PC-9 (cell line): ENCODE measurements around the gene AKAP12. TPM values are rescaled to one million over a fixed set of nuclear protein-coding genes. Genes with fewer than 3 reads are reported as not detected.

Source experiments
- Bru-seq: library from RNA; stranded (reverse); fragments of 400-500 nt; gene quantifications from one replicate; lab custom pipeline; 2021; lab: Mats Ljungman, UMichigan
- BruChase-seq, 2 experiments: library from RNA; stranded (reverse); fragments of 400-500 nt; gene quantifications; one replicate each; lab custom pipeline; 2021; lab: Mats Ljungman, UMichigan
- BruUV-seq: library from RNA; stranded (reverse); fragments of 400-500 nt; replicated peaks from 2 replicates; lab custom pipeline; 2021; lab: Mats Ljungman, UMichigan
- CTCF ChIA-PET: fragments of 300-600 bp; sonication (Branson Sonifier 250); formaldehyde crosslinking; loops from one replicate; lab custom pipeline; 2022; ENCODE audit warnings: antibody characterized with exemption; lab: Charles Lee
- POLR2A ChIA-PET: fragments of 300-600 bp; sonication (Branson Sonifier 250); formaldehyde crosslinking; loops from one replicate; lab custom pipeline; 2022; ENCODE audit warnings: antibody characterized with exemption; ENCODE audit not compliant: unreplicated experiment; lab: Charles Lee
- DNase-seq, 2 experiments: peaks; one replicate each; pipeline versions ENCODE4 v3.0.0 to v3.0.0-alpha.2; 2015 to 2022; ENCODE audit warnings: mixed read lengths in 1 of 2
- H2AFZ ChIP-seq: fragments of 200-600 bp; sonication (generic); 2 replicates; pipeline ENCODE4 v1.8.1; 2017; ENCODE audit warnings: antibody characterized with exemption
- H3F3A ChIP-seq: fragments of 200-600 bp; sonication (generic); 2 replicates; pipeline ENCODE4 v1.8.1; 2017; ENCODE audit warnings: antibody characterized with exemption, mild to moderate bottlenecking, low read depth; ENCODE audit not compliant: insufficient read depth
- H3K27ac ChIP-seq: fragments of 200-600 bp; sonication (generic); 2 replicates; pipeline ENCODE4 v1.6.1; 2016; ENCODE audit warnings: mixed run types
- H3K27me3 ChIP-seq: fragments of 200-600 bp; sonication (generic); 2 replicates; pipeline ENCODE4 v1.6.1; 2016; ENCODE audit warnings: low read depth, mixed run types; ENCODE audit not compliant: insufficient read depth
- H3K36me3 ChIP-seq: fragments of 200-600 bp; sonication (generic); 2 replicates; pipeline ENCODE4 v1.6.1; 2016; ENCODE audit warnings: low read depth, mixed run types
- H3K4me1 ChIP-seq: fragments of 200-600 bp; sonication (generic); replicated peaks from 2 replicates; pipeline ENCODE4 v1.6.1; 2016; ENCODE audit warnings: mixed run types; ENCODE audit not compliant: insufficient read depth
- H3K4me2 ChIP-seq: fragments of 200-600 bp; sonication (generic); 2 replicates; pipeline ENCODE4 v1.6.1; 2017; ENCODE audit warnings: mixed run types
- H3K4me3 ChIP-seq: fragments of 200-600 bp; sonication (generic); 2 replicates; pipeline ENCODE4 v1.6.1; 2016; ENCODE audit warnings: mixed run types
- H3K79me2 ChIP-seq: fragments of 200-600 bp; sonication (generic); 2 replicates; pipeline ENCODE4 v1.6.1; 2017; ENCODE audit warnings: low read depth, mixed run types
- H3K9me2 ChIP-seq: fragments of 200-600 bp; sonication (generic); 2 replicates; pipeline ENCODE4 v1.8.1; 2017; ENCODE audit warnings: mild to moderate bottlenecking; ENCODE audit not compliant: insufficient read depth
- H3K9me3 ChIP-seq: fragments of 200-600 bp; sonication (generic); 2 replicates; pipeline ENCODE4 v1.8.1; 2016; ENCODE audit warnings: low read depth; ENCODE audit not compliant: insufficient read depth
- H4K20me1 ChIP-seq: fragments of 200-600 bp; sonication (generic); 2 replicates; pipeline ENCODE4 v1.8.1; 2017; ENCODE audit not compliant: insufficient read depth
- EZH2 ChIP-seq: fragments of 200-600 bp; sonication (generic); IDR thresholded peaks from 2 replicates; pipeline ENCODE4 v1.8.0; 2017; ENCODE audit warnings: antibody characterized with exemption, low read depth
- intact Hi-C: fragments of 100-400 bp; cut with micrococcal nuclease; formaldehyde crosslinking; loops from one replicate; pipeline ENCODE4 v1.10.0; 2022; ENCODE audit not compliant: unreplicated experiment
- long read RNA-seq: library from polyadenylated mRNA; stranded (forward); transcript quantifications from one replicate; pipeline ENCODE4 v2.0.0, GENCODE V29; 2022
- total RNA-seq: library from RNA; stranded (reverse); gene quantifications from 2 replicates; pipeline ENCODE4 v1.2.3, GENCODE V29; 2021
- TF ChIP-seq, protein P1 (sequence below): fragments of 200-600 bp; sonication (generic); conservative IDR thresholded peaks from 2 replicates; pipeline ENCODE4 v1.6.1; 2017; ENCODE audit warnings: mixed run types, antibody characterized with exemption, mild to moderate bottlenecking, moderate library complexity

AKAP12 gene, protein sequence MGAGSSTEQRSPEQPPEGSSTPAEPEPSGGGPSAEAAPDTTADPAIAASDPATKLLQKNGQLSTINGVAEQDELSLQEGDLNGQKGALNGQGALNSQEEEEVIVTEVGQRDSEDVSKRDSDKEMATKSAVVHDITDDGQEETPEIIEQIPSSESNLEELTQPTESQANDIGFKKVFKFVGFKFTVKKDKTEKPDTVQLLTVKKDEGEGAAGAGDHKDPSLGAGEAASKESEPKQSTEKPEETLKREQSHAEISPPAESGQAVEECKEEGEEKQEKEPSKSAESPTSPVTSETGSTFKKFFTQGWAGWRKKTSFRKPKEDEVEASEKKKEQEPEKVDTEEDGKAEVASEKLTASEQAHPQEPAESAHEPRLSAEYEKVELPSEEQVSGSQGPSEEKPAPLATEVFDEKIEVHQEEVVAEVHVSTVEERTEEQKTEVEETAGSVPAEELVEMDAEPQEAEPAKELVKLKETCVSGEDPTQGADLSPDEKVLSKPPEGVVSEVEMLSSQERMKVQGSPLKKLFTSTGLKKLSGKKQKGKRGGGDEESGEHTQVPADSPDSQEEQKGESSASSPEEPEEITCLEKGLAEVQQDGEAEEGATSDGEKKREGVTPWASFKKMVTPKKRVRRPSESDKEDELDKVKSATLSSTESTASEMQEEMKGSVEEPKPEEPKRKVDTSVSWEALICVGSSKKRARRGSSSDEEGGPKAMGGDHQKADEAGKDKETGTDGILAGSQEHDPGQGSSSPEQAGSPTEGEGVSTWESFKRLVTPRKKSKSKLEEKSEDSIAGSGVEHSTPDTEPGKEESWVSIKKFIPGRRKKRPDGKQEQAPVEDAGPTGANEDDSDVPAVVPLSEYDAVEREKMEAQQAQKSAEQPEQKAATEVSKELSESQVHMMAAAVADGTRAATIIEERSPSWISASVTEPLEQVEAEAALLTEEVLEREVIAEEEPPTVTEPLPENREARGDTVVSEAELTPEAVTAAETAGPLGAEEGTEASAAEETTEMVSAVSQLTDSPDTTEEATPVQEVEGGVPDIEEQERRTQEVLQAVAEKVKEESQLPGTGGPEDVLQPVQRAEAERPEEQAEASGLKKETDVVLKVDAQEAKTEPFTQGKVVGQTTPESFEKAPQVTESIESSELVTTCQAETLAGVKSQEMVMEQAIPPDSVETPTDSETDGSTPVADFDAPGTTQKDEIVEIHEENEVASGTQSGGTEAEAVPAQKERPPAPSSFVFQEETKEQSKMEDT (N-terminal part only)
- total RNA-seq (9.2 and 12.6 TPM in 2 replicates), Bru-seq, nascent RNA (percentile 54 among the genes with signal in this experiment), BruChase-seq, experiment 1, labeled RNA remaining after a 2-hour chase (percentile 59 among the genes with signal in this experiment), BruChase-seq, experiment 2, labeled RNA remaining after a 6-hour chase (percentile 79 among the genes with signal in this experiment)
- long read RNA-seq, full-length matches to known transcripts: 1 of 2 reads
- long read RNA-seq, partial matches to known transcripts: 1 of 2 reads
- long read RNA-seq, other reads (novel, unspliced or antisense): 0 of 2 reads

DNA sequence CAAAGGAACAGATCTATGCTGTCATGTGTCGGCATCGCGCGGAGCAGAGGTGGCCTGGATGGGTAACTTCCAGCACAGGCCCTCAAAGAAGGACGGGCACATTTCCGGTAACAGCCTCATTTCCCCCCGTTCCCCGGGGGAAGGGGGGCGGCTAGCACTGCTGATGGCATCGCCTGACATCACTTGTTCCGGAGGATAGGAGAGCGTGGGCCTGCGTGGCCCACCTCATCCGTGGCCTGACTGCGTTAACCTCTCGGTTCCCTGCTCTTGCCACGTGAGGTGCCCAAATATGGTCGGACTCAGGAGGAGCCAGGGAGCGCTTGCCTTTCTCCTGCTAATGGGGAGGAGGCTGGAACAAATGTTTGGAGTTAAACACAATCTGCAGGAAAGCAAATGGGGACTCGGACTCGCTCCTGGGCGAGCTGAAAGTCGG lies at the start of gene AKAP12:
Gene AKAP12, plus strand, starts transcription at position 365 of the 433 bp plus-strand sequence. CDS start 596 bp downstream, outside the sequence.
- POLR2A ChIA-PET: interaction anchor here (0.5 kb wide), 1 partner anchor 185 kb away, joined by 3 read pairs; no protein-coding TSS in a partner anchor
- Histone ChIP-seq H3K79me2 (peaks cover 34% of the 10 kb centered on the region), H3K9me2 (no peaks in the 10 kb centered on the region), H2AFZ (peak within 1 kb of the TSS; percentile 86), H4K20me1 (0 out of 2 replicates have a peak, but pooled peaks cover 5% of the 10 kb centered on the region), H3K9me3 (no peaks in the 10 kb centered on the region), H3K4me1 (peaks cover 22% of the 10 kb centered on the region), H3K36me3 (no peaks in the 10 kb centered on the region), H3K27ac (peak within 1 kb of the TSS; percentile 0; the same call in 1 of the 2 replicates), H3K4me2 (peak within 1 kb of the TSS; percentile 81), H3K4me3 (peak within 1 kb of the TSS; percentile 97), H3K27me3 (no peaks in the 10 kb centered on the region), H3F3A (peaks cover 11% of the 10 kb centered on the region; the same call in 1 of the 2 replicates)
- BruUV-seq: no TSS peak
- TF ChIP-seq EZH2: no peak
- TF ChIP-seq, protein P1, sequence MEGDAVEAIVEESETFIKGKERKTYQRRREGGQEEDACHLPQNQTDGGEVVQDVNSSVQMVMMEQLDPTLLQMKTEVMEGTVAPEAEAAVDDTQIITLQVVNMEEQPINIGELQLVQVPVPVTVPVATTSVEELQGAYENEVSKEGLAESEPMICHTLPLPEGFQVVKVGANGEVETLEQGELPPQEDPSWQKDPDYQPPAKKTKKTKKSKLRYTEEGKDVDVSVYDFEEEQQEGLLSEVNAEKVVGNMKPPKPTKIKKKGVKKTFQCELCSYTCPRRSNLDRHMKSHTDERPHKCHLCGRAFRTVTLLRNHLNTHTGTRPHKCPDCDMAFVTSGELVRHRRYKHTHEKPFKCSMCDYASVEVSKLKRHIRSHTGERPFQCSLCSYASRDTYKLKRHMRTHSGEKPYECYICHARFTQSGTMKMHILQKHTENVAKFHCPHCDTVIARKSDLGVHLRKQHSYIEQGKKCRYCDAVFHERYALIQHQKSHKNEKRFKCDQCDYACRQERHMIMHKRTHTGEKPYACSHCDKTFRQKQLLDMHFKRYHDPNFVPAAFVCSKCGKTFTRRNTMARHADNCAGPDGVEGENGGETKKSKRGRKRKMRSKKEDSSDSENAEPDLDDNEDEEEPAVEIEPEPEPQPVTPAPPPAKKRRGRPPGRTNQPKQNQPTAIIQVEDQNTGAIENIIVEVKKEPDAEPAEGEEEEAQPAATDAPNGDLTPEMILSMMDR: no peak
- no peak for DNase-seq
- CTCF ChIA-PET: no interaction called here
- intact Hi-C loops: loop anchor here (10.0 kb wide), 1 partner anchor 85 kb away; no protein-coding TSS in a partner anchor

DNA sequence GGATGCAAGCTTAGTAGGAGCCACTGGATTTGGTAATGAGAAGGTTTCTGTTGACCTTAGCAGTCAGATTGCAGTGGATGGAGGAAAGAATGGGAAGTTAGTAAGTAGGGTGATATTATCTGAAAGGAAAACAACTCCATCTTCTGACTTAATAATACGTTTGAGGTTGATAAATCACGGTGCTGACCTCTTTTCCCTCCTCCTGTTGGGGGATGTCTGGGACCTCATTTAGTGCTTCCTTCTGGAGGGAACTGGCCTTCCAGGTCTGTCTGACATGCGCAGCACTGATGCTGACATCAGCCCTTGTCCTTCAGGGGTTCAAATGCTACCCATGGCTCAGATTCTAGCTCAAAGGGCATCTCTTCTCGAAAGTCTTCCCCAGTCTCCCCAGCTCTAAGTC lies 48.2 kb upstream of the AKAP12 start:
- ChIA-PET CTCF (no interaction called here), POLR2A (no interaction called here)
- Histone ChIP-seq H3K4me3 (no peak overlapping the region), H3K36me3 (no peaks in the 10 kb centered on the region), H2AFZ (no peak overlapping the region), H4K20me1 (0 out of 2 replicates have a peak, but pooled peaks cover 3% of the 10 kb centered on the region), H3K9me3 (no peaks in the 10 kb centered on the region), H3K4me1 (no peaks in the 10 kb centered on the region), H3K27ac (no peak overlapping the region), H3F3A (no peaks in the 10 kb centered on the region), H3K79me2 (no peaks in the 10 kb centered on the region), H3K9me2 (no peaks in the 10 kb centered on the region), H3K27me3 (no peaks in the 10 kb centered on the region), H3K4me2 (no peak overlapping the region)
- BruUV-seq: no TSS peak
- TF ChIP-seq EZH2: no peak
- TF ChIP-seq, protein P1: no peak
- intact Hi-C loops: no loop called here
- DNase-seq: no peak
